Breast epithelium (tissue), 3 donors: ENCODE data around the gene TMEM163.

ENCODE experiments used
- CTCF ChIP-seq, 3 donors: fragments of 450-650 bp; IDR thresholded peaks; one replicate each; pipeline ENCODE4 v1.5.1; 2016 to 2017; ENCODE audit warnings: antibody characterized with exemption in 3 of 3, mild to moderate bottlenecking in 3 of 3, moderate library complexity in 3 of 3
- POLR2AphosphoS5 ChIP-seq, 3 donors: sonication (generic); formaldehyde crosslinking; IDR thresholded peaks; one replicate each; pipeline ENCODE4 v1.6.1; 2017; ENCODE audit warnings: antibody characterized with exemption in 3 of 3

GRCh38 chr2:134570676-134571075 lies 148.1 kb downstream of the TMEM163 start:
- TF ChIP-seq CTCF (IDR thresholded peaks at IDR 0.05) (no peak), POLR2AphosphoS5 (IDR thresholded peaks at IDR 0.05) (no peak)
